ENCODE data around the gene CFAP97D1.
"Not testable (repeated sequence)": the region's sequence is repeated elsewhere in the genome, so short reads cannot be mapped to it uniquely, and the experiment has no call there.

The CFAP97D1 gene

DNA sequence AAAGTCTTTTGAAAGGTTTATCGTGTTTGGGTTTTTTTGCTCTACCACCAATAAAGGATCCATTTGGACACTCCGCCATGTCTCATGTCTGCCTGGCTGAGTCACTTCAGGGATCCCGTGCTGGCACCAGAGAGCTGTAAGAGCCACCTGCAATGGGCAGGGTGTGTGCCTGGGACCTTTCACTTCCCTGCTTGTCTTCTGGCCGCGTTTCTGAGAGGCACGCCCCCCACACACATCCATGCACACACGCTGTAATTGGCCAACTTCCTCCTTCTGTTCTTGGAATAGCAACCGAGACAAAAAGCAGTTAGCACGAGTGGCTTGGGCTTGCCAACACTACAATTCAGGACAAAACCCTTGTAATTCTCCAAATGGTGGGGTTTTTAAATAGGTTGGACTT is 11.9 kb upstream of the CFAP97D1 start:
- no peak for DNase-seq

DNA sequence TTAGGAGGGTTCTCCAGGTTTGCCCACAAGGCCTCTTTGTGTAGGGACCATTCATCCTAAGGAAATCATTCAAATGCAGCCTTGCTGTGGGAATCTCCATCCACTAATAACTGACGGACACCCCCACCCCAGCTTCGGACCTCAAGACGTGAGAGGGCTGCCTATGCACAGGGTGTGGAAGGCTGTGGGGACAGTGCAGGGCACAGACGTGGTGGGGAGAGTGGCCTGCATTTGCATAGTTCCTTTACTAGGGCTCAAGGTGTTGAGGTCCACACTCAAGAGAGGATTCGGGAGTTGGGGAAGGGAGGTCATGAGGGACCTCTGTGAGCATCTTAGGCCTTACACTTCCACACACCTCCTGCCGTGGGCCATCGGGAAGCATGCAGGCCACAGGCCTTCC is 11.3 kb upstream of the CFAP97D1 start:
- DNase-seq: no peak

DNA sequence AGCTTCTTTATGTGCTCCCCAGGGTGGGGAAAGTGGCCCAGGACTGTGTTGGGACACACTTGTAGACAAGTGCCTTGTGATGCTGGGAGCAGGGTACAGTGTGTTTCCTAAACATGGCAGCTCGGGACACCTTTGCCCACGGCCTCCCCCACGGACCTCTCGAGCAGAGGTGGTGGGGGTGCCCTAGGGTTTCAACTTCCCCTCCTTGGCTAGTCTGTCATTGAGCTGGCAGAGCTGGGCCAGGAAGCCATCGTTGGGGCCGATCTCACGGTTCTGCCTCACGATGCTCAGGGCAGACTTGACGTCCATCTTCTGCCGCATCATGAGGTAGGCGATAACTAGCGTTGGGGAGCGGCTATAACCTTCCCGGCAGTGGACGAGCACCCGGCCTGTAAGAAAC is 10.8 kb upstream of the CFAP97D1 start:
- DNase-seq: no peak

DNA sequence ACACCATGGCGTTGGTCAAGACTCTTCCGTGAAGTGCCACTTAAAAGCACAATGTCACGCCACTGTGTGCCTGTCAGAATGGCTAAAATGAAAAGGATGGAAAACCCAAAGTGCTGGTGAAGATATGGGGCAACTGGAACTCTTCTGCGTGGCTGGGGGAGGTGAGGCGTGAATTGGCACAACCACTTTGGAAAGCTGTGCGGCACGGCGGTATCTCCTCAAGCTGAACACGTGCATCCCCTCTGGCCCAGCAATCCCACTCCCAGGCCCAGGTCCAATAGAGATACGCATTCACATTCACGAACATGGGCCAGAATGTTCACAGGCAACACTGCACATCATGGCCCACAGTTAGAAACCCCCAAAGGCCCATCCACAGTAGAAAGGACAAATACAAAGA is 10.4 kb upstream of the CFAP97D1 start:
- DNase-seq: no peak

DNA sequence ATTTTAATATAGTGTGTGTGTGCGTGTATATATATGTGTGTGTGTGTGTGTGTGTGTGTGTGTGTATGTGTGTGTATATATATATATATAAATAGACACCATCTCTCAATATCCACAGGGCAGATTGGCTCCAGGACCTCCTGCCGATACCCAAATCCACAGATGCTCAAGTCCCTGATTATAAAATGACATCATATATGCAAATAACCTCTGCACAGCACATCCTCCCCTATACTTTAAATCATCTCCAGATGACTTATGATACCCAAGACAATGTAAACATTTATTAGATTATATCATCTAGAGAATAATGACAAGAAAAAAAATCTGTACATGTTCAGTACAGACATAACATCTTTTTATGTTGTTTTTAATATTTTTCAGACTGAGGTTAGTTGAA is 9.3 kb upstream of the CFAP97D1 start:
- no peak for DNase-seq

DNA sequence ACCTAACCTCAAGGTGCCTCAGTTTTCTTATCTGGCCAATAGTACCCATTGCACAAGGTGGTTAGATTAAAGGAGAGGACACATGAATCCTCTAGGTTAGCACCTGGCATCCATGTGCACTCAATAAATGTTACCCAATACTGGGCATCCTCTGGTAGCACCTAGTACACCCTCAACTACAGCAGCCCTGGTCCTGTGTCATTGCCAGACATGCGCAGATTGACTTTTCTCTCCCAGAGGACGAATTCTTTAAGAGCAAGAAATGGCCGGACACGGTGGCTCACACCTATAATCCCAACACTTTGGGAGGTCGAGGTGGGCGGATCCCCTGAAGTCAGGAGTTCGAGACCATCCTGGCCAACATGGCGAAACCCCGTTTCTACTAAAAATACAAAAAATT is 8.8 kb upstream of the CFAP97D1 start:
- DNase-seq: no peak

DNA sequence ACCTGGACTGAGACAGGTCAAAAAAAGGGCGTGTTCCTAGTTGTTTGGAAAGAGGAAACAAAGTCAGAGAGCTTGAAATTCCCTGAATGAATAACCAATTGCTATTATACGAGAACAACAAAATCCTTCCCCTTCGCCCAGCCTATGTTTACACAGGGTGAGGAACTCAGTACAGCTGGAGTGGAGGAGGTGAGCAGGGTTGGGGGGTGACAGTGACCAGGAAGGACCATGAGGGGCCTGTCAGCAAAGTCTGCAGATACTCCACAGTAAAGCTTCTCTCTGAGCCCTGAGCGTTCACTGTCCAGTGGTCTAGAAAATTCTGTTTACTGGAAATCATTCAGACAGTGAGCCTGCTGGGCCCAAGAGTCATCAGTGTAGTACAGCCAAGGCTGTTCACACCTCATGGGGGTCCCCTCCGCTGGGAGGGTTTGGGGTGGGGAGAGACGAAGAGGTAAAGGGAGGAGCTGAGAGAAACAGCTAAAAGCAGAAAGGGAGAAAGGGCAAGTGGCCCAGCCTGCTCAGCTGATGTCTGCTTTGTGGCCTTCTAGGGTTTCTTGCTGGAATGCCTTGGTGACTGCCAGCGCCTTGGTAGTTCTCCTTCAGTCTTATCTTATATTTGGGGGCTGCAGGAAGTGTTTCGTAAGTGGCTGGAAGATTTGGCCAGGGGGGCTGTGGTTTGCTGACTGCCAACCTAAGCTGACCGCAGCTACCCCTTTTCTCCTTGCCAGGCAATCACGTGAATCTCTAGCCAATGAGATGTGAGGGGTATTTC is 7.2 kb upstream of the CFAP97D1 start:
- DNase-seq: no peak

DNA sequence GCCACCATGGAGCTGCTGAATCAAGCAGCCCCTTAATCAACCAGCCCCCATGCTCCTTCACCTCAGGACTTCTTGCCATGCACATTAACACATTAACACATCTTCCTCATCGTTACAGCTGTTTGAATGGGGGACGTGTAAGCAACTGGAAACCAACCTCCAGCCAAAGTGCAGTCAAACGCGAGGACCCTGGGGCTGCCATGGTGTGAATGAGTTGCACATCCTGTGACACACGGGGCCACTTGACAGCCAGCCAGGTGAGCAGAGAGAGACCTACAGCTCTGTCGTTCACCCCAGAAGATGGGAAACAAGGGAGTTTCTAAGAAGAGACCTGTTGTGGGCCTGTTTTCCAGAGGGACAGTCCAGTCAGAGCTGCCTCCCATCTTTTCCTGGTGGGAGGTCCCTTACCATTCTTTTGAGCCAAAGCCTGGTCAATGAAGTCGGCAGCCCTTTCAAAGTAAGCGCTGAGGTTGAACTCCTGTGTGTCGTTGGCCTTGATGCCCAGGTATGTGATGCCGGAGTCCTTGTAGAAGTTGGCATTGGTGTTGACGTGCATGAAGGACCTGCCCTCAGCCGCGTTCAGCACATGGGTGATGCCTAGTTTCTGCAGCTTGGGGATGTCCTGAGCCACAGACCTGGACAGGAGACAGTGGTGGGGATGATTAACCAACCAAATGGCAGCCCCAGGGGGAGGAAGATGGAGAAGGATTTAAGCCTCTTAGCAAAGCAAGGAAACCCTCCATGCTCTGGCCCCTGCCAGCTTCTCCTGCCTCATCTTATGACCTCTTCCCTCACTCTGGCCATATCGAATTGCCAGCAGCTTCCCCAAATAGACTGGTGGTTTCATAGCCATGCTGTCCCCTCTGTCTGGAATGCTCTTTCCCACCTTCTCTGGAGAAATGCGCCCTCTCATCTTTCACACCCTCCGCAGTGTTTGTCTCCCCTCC is 5.7 kb upstream of the CFAP97D1 start:
- no peak for DNase-seq

DNA sequence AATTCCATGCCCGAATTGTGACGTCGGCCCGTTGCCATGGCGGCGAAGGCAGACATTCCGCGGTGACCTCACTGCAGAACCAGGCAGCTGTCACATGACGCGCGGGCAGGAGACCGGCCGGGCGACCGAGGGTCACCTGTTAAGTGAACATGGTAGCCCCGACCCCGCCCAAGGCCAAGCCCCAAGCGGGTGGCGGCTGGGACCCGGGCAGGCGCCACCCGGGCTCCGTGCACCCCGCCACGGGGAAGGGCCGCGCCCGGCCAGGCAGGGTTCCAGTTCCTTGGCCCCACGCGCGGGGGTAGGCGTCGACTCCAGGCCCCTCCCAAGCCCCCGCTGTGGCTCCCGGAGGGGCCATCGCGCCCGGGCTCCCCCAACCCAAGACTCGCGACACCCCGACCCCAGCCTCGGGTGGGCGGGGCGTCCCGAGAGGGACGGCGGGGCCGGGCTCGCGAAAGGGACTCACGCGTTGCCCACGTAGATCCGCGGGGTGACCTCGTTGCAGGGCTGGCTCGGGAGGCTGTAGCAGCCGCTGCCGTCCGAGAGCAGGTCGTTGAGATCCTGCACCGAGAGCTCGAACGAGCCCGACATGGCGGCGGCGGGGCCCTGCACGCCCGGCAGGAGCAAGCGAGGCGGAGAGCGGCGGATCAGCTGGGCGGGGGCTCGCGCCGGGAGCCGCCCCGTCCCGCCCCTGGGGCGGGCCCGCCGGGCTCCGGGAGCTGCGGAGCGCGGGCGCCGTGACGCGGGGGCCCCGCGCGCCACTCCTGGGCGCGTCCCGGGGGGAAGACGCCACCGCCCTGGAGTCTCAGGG is 1.7 kb upstream of the CFAP97D1 start, which contains the start of gene DUSP3:
Gene DUSP3 (minus strand): TSS at position 641 of the 808 bp plus-strand sequence. CDS start 53 bp downstream, at position 588.
- DNase-seq: peak; percentile 89

DNA sequence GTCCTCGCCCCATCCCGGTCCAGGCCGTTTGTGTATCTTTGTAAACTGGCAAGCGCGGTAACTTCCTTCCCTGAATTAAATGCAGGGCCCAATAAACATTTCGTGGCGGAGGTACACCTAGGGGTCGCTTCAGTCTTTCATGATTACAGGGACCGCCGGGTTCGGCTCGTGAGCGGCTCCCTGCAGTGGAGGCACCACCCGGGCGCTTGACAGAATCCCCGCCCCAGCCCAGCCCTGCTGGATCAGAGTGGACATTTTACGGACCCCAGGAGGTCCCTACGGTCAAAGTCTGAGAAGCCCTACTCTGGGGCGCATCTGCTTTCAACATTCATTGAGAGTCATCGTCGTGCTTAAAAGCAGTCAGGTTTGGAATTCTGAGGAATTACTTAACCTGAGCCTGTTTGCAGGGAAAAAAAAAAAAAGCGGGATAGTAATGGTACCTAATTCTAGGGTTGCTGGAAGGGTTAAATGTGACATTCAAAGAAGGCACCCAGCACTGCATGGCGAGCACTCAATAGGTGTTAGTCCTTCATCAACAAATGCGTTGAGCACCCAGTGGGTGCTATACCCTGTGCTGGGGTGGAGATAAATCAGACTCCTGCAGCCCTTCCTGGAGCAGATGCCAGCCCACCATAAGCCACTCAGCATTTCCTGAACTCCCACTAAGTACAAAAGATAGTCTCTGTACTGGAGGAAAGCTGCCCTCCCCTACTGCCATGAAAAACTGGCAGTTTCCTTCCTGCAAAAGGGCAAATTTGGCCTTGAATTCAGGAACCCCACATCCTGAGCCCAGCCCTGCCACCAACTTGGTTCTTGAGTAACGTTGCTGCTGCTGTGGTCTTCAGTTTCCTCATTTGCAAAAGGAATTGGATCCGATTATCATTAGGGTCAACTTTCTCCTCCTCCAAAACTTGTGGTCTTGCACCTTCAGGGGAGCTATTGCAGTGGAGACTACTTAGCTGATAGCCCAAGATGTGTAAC is 800 bp upstream of the CFAP97D1 start:
- peak; percentile 81 for DNase-seq

DNA sequence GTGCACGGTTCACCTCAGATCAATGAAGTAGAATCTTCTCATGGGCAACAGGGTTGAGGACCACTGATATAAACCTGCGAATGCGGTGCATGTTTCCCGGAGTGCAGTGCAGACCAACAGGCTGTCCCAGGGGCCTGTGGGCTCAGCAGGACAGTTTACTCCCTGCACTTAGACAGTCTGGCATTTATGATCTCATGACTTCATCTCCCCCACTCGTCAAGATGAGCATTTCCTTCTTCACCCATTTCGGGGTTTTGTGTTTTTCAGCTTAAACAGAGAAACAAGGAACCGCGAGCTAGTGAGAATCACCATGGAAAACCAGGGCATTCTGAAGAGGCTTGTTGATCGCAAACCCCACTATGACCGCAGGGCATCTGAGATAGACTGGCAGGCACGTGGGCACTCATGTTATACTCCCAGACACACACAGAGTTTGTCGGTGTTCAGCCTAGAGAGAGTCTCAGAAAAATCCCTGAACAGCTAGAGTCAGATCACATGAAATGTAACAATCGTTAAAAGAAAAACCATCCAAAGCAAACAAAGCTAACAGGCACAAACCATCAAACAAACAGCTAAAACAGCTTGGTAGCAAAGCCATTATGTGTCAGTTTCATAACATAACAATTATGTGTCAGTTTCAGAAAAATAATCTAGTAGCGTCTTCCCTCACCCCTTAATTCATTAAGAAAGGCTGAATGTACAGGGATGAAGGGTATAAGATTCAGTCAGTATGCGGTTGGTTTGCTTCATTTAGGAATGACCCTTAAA is 2.9 kb downstream of the CFAP97D1 start:
- DNase-seq: no peak

DNA sequence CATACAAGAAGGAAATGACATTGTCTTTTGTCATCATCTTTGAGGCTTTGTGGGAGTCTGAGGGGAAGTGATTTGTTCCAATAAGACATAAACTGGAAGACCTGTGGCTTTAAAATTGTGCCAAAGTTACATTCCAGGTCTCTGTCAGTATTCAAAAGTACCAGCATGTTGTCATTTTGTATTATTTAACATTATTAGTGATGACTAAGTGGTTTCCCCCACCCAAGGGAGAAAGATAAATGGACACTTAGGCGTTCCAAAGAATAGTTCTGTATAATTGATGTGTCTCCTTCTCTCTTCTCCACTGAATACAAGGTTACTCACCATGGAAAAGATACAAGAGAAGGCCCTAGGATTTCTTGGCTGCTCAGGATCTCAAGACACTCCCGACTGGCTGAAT is 3.8 kb downstream of the CFAP97D1 start:
- DNase-seq: no peak

DNA sequence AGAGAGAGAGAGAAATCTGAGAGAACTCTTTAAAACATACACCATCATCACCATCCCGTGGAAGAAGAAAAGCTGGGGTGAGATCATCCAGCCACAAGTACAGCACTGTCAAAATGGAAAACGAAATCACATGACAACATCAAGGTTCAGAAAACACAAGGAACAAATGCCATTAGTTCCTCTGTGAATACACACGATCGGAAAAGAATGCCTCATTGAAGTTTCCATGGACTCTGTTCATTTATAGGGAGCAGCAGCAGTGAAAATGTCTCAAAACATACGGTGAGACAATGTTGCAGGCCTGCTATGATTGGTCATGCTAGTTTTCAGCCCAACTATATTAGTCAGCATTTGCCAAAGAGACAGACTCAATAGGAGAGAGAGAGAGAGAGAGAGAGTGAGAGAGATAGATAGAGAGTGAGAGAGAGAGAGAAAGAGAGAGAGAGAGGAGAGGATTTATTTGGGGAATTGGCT is 4.4 kb downstream of the CFAP97D1 start:
- no peak for DNase-seq

DNA sequence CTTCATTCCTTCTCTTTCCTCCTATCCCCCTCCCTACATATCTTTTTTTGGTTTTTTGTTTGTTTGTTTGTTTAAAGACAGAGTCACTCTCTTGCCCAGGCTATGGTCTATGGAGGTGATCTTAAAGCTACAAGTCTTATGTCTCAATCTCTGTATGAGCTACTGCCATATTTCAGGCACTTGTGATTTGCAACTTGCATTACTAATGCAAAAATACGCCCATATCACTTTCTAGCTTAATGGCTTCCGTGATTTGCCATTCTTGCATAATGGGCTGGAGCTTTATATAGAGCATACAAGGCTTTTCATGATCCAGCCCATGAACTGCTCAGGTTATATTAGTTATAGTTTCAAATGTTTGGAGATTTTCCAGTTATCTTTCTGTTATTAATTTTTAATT is 7.5 kb downstream of the CFAP97D1 start:
- no peak for DNase-seq

DNA sequence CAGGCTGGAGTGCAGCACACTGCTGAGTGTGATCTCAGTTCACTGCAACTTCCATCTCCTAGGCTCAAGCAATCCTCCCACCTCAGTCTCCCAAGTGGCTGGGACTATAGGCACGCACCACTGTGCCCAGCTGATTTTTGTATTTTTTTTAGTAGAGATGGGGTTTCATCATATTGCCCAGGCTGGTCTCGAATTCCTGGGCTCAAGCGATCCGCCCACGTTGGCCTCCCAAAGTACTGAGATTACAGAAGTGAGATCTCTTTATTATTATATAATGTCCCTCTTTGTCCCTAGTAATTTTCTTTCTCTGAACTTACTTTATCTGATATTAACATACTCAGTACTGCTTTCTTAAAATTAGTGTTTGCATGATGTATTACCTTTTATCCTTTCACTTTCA is 8.3 kb downstream of the CFAP97D1 start:
- no peak for DNase-seq

DNA sequence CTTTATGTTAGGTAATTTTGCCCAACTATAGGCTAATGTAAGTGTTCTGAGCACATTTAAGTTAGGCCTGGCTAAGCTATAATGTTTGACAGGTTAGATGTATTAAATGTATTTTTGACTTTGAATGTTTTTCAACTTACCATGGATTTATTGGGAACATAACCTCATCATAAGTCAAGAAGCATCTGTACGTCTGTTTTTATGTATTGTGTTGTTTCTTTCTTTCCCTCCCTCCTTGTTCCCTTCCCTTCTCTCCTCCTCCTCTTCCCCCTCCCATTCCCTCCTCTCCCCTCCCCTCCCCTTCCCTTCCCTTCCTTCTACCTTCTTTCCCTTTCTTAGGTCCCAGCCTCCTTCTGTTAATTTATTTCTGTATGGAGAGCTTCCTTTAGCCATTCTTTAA is 9.2 kb downstream of the CFAP97D1 start:
- no peak for DNase-seq

DNA sequence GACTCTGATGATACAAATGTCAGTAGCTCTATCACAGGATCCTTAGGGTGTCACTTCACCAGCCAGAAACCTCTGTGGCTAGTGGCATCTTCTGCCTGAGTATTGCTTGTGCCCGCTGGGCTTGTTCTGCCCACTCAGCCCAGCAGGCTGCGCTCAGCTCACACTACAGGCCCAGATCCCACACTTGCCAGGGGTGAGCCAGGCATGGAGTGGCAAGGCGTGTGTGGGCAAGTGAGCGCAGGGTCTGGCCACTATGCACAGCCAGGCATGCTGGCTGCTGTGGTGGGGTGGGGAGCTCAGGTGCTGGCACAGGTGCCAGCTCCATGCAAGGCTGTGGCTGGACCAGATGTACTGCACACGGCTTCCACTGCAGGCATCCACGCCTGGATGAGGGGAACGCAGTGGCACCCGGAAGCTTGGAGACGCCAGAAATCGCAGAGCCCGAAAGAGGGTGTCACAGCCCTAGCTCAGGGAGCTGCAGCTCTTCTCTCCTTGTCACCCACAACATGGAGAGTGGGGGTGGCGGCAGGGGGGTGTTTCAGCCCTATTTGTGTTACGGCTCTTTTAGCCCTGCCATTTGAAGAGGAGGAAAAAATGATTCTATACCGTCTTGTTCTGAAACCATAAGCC is 10.2 kb downstream of the CFAP97D1 start:
- no peak for DNase-seq

DNA sequence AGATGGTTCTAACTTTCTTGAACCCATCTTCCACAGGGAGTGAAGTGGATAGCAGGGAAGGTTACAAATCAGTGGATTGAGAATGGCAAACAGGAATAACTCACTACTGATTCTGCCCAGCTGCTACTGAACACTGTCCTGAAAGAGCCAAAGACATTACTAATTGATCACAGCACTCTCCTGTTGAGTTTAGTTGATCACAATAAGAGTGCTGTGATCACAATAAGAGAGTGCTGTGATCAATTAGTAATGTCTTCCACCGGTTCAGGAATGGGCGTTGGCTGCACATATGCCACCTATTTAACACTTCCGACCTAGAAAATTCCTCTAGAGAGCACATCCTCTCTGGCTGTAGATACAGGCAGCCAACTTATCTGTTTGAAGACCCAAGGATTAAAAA is 11.4 kb downstream of the CFAP97D1 start:
- no peak for DNase-seq

DNA sequence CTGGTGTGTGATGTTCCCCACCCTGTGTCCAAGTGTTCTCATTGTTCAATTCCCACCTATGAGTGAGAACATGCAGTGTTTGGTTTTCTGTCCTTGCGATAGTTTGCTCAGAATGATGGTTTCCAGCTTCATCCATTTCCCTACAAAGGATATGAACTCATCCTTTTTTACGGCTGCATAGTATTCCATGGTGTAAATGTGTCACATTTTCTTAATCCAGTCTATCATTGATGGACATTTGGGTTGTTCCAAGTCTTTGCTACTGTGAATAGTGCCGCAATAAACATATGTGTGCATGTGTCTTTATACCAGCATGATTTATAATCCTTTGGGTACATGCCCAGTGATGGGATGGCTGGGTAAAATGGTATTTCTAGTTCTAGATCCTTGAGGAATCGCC is 12.4 kb downstream of the CFAP97D1 start:
- not testable (repeated sequence) for DNase-seq

DNA sequence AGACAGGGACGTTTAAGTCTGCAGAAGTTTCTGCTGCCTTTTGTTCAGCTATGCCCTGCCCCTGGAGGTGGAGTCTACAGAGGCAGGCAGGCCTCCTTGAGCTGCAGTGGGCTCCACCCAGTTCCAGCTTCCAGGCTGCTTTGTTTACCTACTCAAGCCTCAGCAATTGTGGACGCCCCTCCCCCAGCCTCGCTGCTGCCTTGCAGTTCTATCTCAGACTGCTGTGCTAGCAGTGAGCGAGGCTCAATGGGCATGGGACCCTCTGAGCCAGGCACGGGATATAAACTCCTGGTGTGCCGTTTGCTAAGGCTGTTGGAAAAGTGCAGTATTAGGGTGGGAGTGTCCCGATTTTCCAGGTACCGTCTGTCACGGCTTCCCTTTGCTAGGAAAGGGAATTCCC is 17.8 kb downstream of the CFAP97D1 start:
- not testable (repeated sequence) for DNase-seq
